WI38 (cell line): ENCODE data around the gene BCL11B.

Source experiments
- H3K4me3 ChIP-seq: 2 replicates; pipeline ENCODE4 v1.5.1; 2011; ENCODE audit warnings: low read depth, mild to moderate bottlenecking, control low read depth, low read length
- CTCF ChIP-seq: IDR thresholded peaks from 2 replicates; pipeline ENCODE4 v1.5.1; 2012; ENCODE audit warnings: low read depth, mild to moderate bottlenecking, control low read depth, low read length

The BCL11B gene

GRCh38 chr14:99245564-99246511, 26.2 kb downstream of the BCL11B start:
- TF ChIP-seq CTCF = no peak
- no peak overlapping the region for H3K4me3 ChIP-seq

GRCh38 chr14:99244941-99245563, 26.9 kb downstream of the BCL11B start:
- no peak for TF ChIP-seq CTCF

GRCh38 chr14:99244367-99244901, 27.6 kb downstream of the BCL11B start:
- no peak for TF ChIP-seq CTCF
- H3K4me3 ChIP-seq = no peak overlapping the region

More at GRCh38 chr14:99244941-99245563, 26.9 kb downstream of the BCL11B start:
- no peak overlapping the region for H3K4me3 ChIP-seq

GRCh38 chr14:99242816-99243721, 28.9 kb downstream of the BCL11B start:
- H3K4me3 ChIP-seq = no peak overlapping the region
- no peak for TF ChIP-seq CTCF

GRCh38 chr14:99242238-99242637, 29.8 kb downstream of the BCL11B start:
- TF ChIP-seq CTCF = no peak
- no peak overlapping the region for H3K4me3 ChIP-seq

- H3K4me3 ChIP-seq = no peak overlapping the region
- TF ChIP-seq CTCF = no peak
These were observed 30.5 kb downstream of the BCL11B start for GRCh38 chr14:99241325-99242010.
